Measurements from ENCODE around the gene KBTBD4.
"Not testable (repeated sequence)": the region's sequence is repeated elsewhere in the genome, so short reads cannot be mapped to it uniquely, and the experiment has no call there.

Gene KBTBD4

DNA sequence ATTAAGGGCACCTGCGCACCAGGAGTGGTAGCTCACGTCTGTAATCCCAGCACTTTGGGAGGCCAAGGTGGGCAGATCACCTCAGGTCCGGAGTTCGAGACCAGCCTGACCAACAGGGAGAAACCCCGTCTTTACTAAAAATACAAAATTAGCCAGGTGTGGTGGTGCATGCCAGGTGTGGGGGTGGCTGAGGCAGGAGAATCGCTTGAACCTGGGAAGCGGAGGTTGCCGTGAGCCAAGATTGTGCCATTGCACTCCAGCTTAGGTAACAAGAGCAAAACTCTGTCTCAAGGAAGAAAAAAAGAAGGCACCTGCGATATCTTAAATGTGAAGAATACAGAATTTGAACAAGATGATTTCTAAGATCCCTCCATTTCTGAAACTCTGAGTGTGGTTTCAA lies 52.7 kb downstream of the KBTBD4 start:
- not testable (repeated sequence) for DNase-seq (ENCODE audit: low read depth)

DNA sequence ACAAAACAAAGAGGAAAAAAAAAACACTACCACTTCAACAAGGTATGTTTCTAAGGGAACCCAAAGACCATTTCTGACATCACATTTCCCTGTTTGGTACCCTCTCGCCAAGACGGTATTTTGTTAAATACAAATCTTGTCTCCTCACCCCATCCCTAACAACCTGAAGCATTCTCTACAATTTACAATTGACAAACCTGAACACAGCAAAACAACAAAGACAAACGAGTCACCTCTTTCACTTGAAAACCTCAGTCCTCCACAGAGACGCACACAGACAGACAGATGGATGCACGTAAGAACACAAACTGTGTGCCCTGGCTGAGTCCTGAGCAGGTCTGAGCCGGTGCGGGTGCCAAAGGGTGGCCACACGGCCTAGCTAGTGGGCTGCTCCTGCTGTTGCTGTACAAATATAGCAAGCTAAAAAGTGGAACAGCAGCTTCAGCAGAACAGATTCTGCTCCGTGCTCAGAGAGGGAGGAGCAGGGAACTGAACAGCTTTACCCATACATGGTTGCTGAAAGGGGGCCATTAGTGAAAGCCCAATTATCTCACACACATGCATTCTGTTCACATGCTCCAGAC lies 54.4 kb downstream of the KBTBD4 start:
- no peak for DNase-seq (ENCODE audit: low read depth)

DNA sequence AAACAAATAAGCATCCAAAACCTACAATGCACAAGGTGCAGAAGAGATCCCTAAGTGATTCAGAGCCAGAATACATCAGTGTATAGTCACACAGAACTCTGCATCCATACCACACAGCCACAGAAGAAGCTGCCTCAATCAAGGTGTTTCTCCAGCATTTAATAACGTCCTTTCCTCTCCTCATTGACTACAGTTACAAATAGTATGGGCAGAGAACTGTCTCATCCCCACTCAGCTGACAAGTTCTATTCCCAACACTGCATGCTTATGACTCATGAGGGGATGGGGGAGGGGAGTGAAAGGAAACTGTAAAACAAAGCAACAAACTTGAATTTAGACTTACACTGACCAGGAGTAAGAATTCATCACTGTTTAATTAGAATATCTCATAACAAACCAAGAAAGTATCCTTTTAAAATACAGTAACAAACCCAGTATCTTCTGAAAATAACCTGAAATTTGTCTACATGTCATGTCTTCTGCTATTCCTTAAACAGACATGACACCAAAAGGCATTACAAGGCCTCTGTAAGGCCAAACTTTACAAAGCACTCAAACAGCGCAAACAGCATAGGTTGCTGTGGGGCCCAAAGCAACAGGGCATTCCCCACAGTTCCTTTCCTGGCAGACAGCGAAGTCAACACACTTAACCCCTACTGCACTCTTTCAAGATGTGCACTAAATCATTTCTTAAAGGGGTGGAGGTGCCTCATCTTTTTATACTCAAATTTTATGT lies 55.1 kb downstream of the KBTBD4 start:
- no peak for DNase-seq (ENCODE audit: low read depth)
